HEK293T (cell line): ENCODE results near the gene GPC2.

ENCODE experiments used
- BHLHE40 ChIP-seq: fragments of 450-650 bp; IDR thresholded peaks from 2 replicates; pipeline ENCODE4 v1.6.1; 2016; ENCODE audit warnings: mild to moderate bottlenecking, moderate library complexity, borderline replicate concordance
- FOXK2 ChIP-seq: fragments of 450-650 bp; IDR thresholded peaks from 2 replicates; pipeline ENCODE4 v1.6.1; 2016; ENCODE audit warnings: mild to moderate bottlenecking
- LEF1 ChIP-seq: fragments of 450-650 bp; IDR thresholded peaks from 2 replicates; pipeline ENCODE4 v1.6.1; 2017; ENCODE audit warnings: mild to moderate bottlenecking, borderline replicate concordance
- SP1 ChIP-seq: fragments of 450-650 bp; IDR thresholded peaks from 2 replicates; pipeline ENCODE4 v1.6.1; 2017
- TARDBP ChIP-seq: fragments of 450-650 bp; IDR thresholded peaks from 2 replicates; pipeline ENCODE4 v1.6.1; 2016
- TF ChIP-seq, protein P1 (sequence below): fragments of 450-650 bp; IDR thresholded peaks from 2 replicates; pipeline ENCODE4 v1.6.1; 2016

DNA sequence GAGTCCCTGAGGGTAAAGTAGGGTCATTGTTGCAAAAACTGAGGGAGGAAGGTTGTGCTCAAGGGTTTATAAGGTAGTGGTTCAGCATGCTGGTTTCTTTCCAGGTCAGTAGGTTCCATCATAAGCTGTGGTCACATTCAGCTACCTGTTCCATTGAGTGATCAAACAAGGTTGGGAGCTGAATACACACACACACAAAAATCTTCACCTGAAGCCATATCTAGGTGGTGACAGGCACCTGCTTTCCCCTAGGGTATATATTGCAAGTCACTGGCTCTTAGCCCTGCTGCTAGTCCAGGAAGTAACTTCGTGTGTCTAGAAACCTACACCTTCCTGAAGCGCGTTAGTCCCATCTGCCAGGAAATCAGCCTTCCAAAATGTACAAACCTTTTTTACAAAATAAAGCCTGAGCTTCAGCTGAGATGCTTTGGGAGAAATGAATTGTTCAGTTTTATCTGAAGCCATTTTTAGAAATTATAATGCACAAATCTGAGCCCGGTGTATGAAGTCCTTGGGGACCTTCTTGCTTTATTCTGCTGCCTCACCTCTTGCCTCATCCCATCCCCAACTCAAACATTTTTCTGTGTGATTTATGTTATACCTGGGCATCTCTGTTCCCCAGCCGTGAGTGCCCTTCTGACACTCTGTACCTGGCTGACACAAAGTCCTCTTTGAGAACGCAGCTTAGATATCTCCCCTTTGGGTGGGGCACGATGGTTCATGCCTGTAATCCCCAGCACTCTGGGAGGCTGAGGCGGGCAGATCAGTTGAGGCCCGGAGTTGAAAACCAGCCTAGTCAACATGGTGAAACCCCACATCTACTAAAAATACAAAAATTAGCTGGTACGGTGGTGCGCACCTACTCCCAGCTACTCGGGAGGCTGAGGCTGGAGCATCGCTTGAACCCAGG lies 39.1 kb downstream of the GPC2 start:
- TF ChIP-seq BHLHE40 (no peak), FOXK2 (no peak), SP1 (no peak), TARDBP (no peak), LEF1 (no peak)
- TF ChIP-seq, protein P1, sequence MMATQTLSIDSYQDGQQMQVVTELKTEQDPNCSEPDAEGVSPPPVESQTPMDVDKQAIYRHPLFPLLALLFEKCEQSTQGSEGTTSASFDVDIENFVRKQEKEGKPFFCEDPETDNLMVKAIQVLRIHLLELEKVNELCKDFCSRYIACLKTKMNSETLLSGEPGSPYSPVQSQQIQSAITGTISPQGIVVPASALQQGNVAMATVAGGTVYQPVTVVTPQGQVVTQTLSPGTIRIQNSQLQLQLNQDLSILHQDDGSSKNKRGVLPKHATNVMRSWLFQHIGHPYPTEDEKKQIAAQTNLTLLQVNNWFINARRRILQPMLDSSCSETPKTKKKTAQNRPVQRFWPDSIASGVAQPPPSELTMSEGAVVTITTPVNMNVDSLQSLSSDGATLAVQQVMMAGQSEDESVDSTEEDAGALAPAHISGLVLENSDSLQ = no peak
